Subcutaneous abdominal adipose tissue (tissue), 5 donors: ENCODE data around the gene SLU7.

ENCODE experiments used
- H3K27ac ChIP-seq: one replicate; pipeline ENCODE4 v1.7.0; 2013; ENCODE audit warnings: low read depth, mild to moderate bottlenecking, inconsistent platforms, low read length, moderate library complexity
- H3K27me3 ChIP-seq, 5 donors: one replicate each; pipeline ENCODE4 v1.7.0; 2013; ENCODE audit warnings: low read length in 5 of 5, inconsistent platforms in 1 of 5; ENCODE audit not compliant: control insufficient read depth in 5 of 5, insufficient read depth in 4 of 5
- H3K36me3 ChIP-seq, 5 donors: one replicate each; pipeline ENCODE4 v1.7.0; 2013; ENCODE audit warnings: low read length in 5 of 5; ENCODE audit not compliant: control insufficient read depth in 5 of 5, insufficient read depth in 5 of 5
- H3K4me1 ChIP-seq, 5 donors: one replicate each; pipeline ENCODE4 v1.7.0; 2013; ENCODE audit warnings: low read length in 5 of 5, mild to moderate bottlenecking in 3 of 5, moderate library complexity in 1 of 5; ENCODE audit not compliant: control insufficient read depth in 5 of 5, insufficient read depth in 5 of 5
- H3K4me3 ChIP-seq, 5 donors: one replicate each; pipeline ENCODE4 v1.7.0; 2013; ENCODE audit warnings: low read length in 5 of 5, low read depth in 1 of 5
- H3K9ac ChIP-seq, 5 donors: one replicate each; pipeline ENCODE4 v1.7.0; 2013; ENCODE audit warnings: low read length in 5 of 5, mild to moderate bottlenecking in 4 of 5, moderate library complexity in 3 of 5
- H3K9me3 ChIP-seq, 5 donors: one replicate each; pipeline ENCODE4 v1.7.0; 2013; ENCODE audit warnings: low read length in 5 of 5; ENCODE audit not compliant: control insufficient read depth in 5 of 5
- donor health status: healthy.
- donor health status: healthy.
- donor health status: healthy.
- donor health status: healthy.
- donor health status: healthy.

The SLU7 gene

DNA sequence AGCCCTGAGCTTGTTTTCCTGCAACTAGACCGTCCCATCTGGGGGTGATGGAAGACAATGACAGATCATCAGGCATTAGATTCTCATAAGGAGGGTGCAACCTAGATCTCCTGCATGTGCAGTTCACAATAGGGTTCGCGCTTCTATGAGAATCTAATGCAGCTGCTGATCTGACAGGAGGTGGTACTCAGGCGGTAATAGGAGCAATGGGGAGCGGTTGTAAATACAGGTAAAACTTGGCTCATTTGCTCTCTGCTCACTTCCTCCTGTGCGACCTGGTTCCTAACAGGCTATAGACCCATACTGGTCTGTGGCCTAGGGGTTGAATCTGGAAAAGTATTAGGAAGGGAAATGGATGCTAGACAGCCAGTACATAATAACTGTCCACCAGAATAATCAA, 42.5 kb upstream of the SLU7 start:
- no peak overlapping the region for H3K9ac ChIP-seq
- no peak overlapping the region for H3K27ac ChIP-seq
- no peak overlapping the region for H3K4me3 ChIP-seq
- no peaks in the 10 kb centered on the region for H3K36me3 ChIP-seq
- no peaks in the 10 kb centered on the region for H3K27me3 ChIP-seq
- peaks cover 0 to 4% (median 0%) of the 10 kb centered on the region in 5 donors for H3K4me1 ChIP-seq
- no peaks in the 10 kb centered on the region for H3K9me3 ChIP-seq

DNA sequence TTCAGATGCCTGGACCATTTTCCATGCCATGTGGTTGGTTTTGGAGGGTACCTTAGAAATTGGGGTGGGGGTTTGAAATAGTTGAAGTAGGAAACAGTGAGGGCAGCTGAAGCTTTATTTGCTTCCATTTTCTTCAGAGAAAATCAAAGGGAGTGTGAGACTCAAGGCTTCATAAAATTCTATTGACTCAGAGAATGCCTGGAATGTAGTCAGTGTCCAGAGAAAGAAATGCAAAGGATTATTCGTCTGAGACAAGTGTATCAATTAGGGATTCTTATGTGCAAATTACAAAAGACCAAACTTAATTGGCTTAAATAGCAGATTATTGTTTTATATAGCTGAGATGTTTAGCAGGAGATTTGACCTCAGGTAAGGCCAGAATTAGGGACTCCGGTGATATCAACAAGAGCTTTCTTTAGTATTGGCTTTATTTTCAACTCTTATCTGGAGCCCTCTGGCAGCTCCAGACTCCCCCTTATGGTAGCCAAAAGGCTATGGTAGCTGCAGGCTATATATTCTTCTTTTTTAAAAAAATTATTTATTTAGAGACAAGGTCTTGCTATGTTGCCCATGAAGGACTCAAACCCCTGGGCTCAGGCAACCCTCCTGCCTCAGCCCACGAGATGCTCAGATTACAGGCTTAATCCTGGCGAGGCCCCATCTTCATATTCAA, 41.6 kb upstream of the SLU7 start:
- H3K9me3 ChIP-seq, result no peaks in the 10 kb centered on the region
- H3K36me3 ChIP-seq, result no peaks in the 10 kb centered on the region
- H3K4me1 ChIP-seq, result peaks cover 0 to 3% (median 0%) of the 10 kb centered on the region in 5 donors
- no peaks in the 10 kb centered on the region for H3K27me3 ChIP-seq
- H3K27ac ChIP-seq, result no peak overlapping the region
- no peak overlapping the region for H3K4me3 ChIP-seq
- H3K9ac ChIP-seq, result no peak overlapping the region

DNA sequence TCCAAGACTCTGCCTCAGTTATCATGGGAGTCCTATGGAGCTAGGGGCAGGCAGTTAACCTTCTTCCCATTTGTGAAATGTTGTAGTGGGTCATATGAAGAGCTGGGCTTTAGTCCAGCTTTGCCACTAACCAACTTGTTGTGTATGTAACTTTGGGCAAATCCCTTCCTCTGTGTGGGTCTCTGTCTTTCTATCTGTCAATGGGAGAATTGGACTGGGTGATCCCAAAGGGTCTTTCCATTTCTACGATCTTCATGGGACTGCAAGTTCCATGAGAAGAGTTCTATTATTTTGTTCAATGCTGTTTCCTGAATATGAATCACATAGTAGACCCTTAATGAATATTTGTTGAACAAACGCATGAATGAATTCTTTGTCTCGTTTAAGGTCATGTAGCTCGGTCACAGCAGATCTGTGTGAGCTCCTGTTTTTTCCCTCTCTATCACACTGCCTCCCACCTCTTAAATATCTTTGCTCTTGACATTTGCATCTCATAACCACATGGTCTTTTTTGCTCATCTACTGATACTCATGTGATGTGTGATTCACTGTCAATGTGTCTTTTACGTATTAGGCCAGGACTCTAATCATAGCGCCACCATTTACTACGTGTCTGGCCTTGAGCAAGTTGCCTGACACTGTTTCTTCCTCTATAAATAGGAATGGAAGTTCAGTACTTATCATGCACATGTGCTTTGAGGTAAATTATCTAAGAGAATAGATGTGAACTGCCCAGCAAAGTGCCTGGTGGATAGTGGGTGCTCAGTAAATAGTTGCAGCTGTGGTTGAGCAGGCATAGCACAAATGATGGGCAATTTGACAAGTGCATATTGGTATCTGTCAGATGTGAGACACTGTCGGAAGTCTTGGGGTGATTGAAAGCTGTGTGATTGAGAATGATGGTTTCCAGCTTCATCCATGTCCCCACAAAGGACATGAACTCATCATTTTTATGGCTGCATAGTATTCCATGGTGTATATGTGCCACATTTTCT, 40.2 kb upstream of the SLU7 start:
- H3K9me3 ChIP-seq, result no peaks in the 10 kb centered on the region
- no peak overlapping the region for H3K4me3 ChIP-seq
- no peaks in the 10 kb centered on the region for H3K27me3 ChIP-seq
- H3K4me1 ChIP-seq, result peaks cover 0 to 3% (median 0%) of the 10 kb centered on the region in 5 donors
- no peak overlapping the region for H3K27ac ChIP-seq
- H3K36me3 ChIP-seq, result no peaks in the 10 kb centered on the region
- no peak overlapping the region for H3K9ac ChIP-seq

DNA sequence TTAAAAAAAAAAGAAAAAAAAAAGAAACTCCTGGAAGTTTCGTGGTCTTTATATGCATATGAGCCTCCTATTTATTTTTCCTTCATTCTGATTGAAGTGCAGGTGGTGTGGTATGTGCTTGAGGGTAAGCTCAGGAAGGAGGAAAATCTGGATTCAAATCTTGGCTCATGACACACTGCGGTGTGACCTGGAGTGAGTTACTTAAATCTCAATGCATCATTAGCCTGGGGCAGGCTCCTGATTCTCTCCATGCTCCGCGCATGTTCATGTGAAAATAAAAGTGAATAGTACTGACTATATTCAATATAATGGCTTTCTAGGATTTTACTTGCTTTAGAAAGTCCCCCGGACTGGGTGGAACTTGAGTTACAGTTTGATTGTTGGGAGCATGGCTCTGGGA, 38.4 kb upstream of the SLU7 start:
- no peak overlapping the region for H3K4me3 ChIP-seq
- H3K27me3 ChIP-seq, result no peaks in the 10 kb centered on the region
- no peak overlapping the region for H3K9ac ChIP-seq
- H3K4me1 ChIP-seq, result peaks cover 0 to 9% (median 3%) of the 10 kb centered on the region in 5 donors
- H3K36me3 ChIP-seq, result no peaks in the 10 kb centered on the region
- H3K9me3 ChIP-seq, result no peaks in the 10 kb centered on the region
- H3K27ac ChIP-seq, result no peak overlapping the region

DNA sequence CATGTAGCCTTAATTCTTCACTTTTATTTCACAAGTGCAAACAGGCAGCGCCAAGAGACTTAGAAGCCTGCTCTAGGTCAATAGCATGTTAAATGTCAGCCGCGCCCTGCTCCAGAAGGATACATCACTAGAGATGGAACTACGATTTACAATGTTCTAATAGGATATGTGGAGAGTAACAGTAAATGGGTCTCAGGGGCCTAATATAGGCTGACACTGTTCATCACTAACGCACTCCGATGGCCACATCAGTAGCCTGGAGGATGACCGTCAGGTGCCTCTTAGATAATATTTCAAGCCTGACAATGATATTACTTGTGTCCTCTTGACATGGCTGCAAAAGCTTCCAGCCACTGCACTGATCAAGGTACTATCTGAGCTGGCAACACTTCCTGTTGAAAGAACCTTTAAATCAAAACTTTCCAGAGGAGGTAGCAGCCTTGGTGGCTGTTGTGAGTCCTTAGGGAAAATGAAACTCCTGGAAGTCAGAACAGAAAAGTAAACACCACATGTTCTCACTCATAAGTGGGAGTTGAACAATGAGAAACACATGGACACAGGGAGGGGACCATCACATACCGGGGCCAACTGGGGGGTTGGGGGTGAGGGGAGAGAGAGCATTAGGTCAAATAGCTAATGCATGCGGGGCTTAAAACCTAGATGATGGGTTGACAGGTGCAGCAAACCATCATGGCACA, 37.7 kb upstream of the SLU7 start:
- H3K9me3 ChIP-seq, result no peaks in the 10 kb centered on the region
- H3K4me3 ChIP-seq, result no peak overlapping the region
- no peak overlapping the region for H3K27ac ChIP-seq
- peaks cover 0 to 11% (median 3%) of the 10 kb centered on the region in 5 donors for H3K4me1 ChIP-seq
- no peaks in the 10 kb centered on the region for H3K36me3 ChIP-seq
- H3K9ac ChIP-seq, result no peak overlapping the region
- no peaks in the 10 kb centered on the region for H3K27me3 ChIP-seq

DNA sequence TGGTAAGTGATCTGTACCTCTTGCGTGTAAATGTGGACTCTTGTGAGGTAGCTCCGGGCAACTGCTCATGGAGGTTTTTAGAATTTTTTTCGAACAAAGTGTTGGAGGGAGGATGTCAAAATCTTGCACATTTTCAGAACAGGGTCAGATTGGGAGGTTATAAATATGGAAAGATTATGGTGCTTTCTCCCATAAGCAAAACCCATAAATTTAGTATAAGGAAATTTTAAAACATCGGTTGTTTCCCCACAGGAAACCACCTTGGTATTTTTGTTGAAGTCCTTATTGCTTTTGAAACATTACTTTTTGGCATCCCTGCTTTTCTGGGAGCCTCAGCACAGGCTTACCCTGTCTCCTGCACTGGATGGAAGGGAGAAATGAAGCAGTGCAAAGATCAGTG, 36.7 kb upstream of the SLU7 start:
- H3K36me3 ChIP-seq, result no peaks in the 10 kb centered on the region
- peaks cover 0 to 11% (median 3%) of the 10 kb centered on the region in 5 donors for H3K4me1 ChIP-seq
- H3K27me3 ChIP-seq, result no peaks in the 10 kb centered on the region
- no peak overlapping the region for H3K9ac ChIP-seq
- no peak overlapping the region for H3K27ac ChIP-seq
- H3K4me3 ChIP-seq, result no peak overlapping the region
- no peaks in the 10 kb centered on the region for H3K9me3 ChIP-seq

DNA sequence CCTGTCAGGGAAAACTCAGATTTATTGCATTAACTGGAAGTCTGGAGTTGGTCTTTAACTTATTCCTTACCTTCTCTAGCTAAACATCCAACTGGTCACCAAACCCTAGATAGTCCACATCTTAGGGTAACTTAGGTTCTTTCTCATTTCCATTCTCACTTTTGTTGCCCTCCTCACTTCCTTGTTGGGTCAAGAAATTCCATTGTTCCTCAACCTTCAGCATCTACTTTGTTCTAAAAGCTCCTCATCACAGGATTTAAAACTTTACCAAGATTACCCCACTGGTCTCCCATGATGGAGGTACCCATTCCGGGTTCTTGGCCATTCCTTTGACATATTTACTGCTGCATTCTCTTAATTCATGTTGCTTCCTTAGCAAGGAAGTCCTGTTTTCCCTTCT, 34.9 kb upstream of the SLU7 start:
- H3K27ac ChIP-seq, result no peak overlapping the region
- H3K9ac ChIP-seq, result no peak overlapping the region
- H3K9me3 ChIP-seq, result no peaks in the 10 kb centered on the region

DNA sequence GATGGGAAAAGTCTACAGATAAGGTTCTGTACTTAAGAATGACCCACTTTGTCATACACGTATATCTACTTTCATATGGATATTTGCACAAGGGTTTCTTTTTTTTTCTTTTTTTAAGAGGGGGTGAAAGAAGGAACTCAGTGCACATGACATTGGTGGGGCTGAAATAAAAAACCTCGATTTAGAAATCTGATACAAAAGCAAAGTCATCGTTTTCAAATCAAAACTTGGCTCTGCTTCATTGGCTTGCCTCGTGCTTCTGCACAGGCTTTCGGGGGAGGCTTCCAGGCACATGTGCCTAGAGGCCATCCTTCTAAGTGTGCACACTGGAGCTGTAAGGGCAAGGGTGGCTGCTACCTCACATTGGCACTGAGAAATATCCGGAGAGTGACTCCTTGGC, 33.9 kb upstream of the SLU7 start:
- H3K36me3 ChIP-seq, result no peaks in the 10 kb centered on the region
- peaks cover 0 to 11% (median 3%) of the 10 kb centered on the region in 5 donors for H3K4me1 ChIP-seq
- H3K4me3 ChIP-seq, result no peak overlapping the region
- H3K27me3 ChIP-seq, result no peaks in the 10 kb centered on the region
- H3K9me3 ChIP-seq, result no peaks in the 10 kb centered on the region
- H3K27ac ChIP-seq, result no peak overlapping the region
- no peak overlapping the region for H3K9ac ChIP-seq

More for the DNA sequence above, 34.9 kb upstream of the SLU7 start:
- H3K36me3 ChIP-seq, result no peaks in the 10 kb centered on the region
- no peak overlapping the region for H3K4me3 ChIP-seq
- peaks cover 0 to 11% (median 3%) of the 10 kb centered on the region in 5 donors for H3K4me1 ChIP-seq
- no peaks in the 10 kb centered on the region for H3K27me3 ChIP-seq

DNA sequence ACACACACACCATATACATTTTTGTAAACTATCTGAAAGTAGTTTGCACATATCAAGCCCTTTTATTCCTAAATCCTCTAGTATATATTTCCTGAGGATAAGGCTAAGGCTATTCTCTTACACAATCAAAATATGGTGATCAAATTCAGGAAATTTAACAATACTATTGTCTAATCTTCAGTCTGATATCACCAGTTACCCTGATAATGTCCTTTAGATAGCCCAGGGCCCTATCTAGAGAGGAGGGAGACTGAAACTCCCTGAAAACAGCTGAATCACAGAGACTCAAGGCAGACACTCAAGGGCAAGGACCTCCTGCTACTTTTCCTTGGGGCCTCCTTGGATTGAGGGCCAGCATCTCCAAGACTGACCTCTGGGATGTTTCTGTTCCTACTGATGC, 33.2 kb upstream of the SLU7 start:
- Histone ChIP-seq H3K9me3 (no peaks in the 10 kb centered on the region), H3K4me1 (peaks cover 0 to 11% (median 3%) of the 10 kb centered on the region in 5 donors), H3K9ac (no peak overlapping the region), H3K36me3 (no peaks in the 10 kb centered on the region), H3K27me3 (no peaks in the 10 kb centered on the region), H3K27ac (no peak overlapping the region), H3K4me3 (no peak overlapping the region)
